ENCODE results near the gene SPTLC2.

The SPTLC2 gene

DNA sequence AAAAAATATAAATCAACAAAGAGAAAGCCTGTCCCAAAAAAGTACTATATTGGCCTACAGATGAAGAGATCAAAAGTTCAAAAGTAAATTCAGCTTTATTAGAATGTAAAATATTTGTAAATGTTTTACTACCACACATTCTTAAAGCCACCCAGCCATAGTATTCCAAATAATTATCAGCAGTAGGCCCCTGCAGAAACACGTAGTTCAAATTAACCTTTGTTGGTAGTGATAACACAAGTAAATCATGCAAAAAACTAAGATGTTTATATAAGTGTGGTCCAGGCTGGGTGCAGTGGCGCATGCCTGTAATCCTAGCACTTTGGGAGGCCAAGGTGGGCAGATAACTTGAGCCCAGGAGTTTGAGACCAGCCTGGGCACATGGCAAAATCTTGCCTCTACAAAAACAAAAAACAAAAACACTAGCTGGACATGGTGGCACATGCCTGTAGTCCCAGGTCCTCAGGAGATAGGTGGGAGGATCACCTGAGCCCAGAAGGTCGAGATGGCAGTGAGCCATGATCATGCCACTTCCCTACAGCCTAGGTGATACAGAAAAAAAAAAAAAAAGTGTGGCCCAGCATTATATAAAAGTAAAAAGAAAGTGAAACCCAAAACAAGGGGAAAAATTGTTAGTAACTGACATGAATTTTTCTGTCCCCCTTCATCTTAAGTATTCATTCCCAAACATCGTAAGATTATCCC, 17.9 kb downstream of the SPTLC2 start:
- WGBS, 2 donors (ENCODE audit: extremely low coverage in 2 of 2, insufficient read length in 2 of 2, insufficient replicate concordance in 1 of 2): no CpG with 5 or more reads among the region's 4 CpGs
- H3K27ac ChIP-seq (replicated peaks; ENCODE audit: low read length): no peak overlapping the region
- no peak for DNase-seq (ENCODE audit: low spot score)

DNA sequence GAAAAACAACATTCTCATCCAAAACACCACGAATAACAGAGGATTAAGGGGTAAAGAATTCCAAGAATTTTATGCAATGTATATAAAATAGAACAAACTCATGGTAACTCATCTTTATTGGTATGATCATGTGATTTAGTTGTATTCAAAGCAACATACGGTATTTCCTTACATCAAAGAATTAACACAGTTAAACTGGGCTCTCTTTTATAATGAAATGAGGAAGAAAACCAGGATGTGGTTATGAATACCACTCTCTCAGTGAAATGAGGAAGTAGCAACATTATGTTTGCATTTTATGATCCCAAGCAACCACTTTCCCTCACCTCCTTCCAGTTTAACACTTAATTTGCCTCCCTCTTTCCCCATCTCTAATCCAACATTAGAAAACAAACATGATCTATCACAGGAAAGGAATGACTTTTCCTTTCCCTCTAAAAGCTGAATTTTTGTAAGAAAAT, 22.9 kb downstream of the SPTLC2 start:
- H3K9me3 ChIP-seq (replicated peaks in 1 of 2; ENCODE audit: control insufficient read depth in 2 of 2, insufficient read depth in 1 of 2, low read depth in 1 of 2, low read length in 2 of 2): no peaks in the 10 kb centered on the region

More for the DNA sequence above, 17.9 kb downstream of the SPTLC2 start:
- no peak overlapping the region for H4K8ac ChIP-seq (ENCODE audit: low read depth, low read length)
- no peak overlapping the region for H3K18ac ChIP-seq (ENCODE audit: low read length)
- H2AK5ac ChIP-seq (ENCODE audit: low read depth, low read length): no peak overlapping the region
- H3K36me3 ChIP-seq (replicated peaks in 1 of 2; ENCODE audit: control insufficient read depth in 2 of 2, insufficient read depth in 2 of 2, low read length in 2 of 2): peaks cover 0 to 31% of the 10 kb centered on the region in 2 donors
- H2AFZ ChIP-seq (ENCODE audit: low read length): no peak overlapping the region
- H3K9ac ChIP-seq (ENCODE audit: low read depth, low read length, poor library complexity): no peak overlapping the region
- no peak overlapping the region for H2BK120ac ChIP-seq (ENCODE audit: low read depth, low read length)
- no peak overlapping the region for H3K4me3 ChIP-seq (ENCODE audit: low read length in 2 of 2)
- H3K9me3 ChIP-seq (replicated peaks in 1 of 2; ENCODE audit: control insufficient read depth in 2 of 2, insufficient read depth in 1 of 2, low read depth in 1 of 2, low read length in 2 of 2): peaks cover 0 to 2% of the 10 kb centered on the region in 2 donors
- H3K4me1 ChIP-seq (ENCODE audit: control insufficient read depth in 2 of 2, insufficient read depth in 1 of 2, low read depth in 1 of 2, low read length in 2 of 2): no peaks in the 10 kb centered on the region
- no peak overlapping the region for H3K4ac ChIP-seq (ENCODE audit: low read length)
- H3K4me2 ChIP-seq (ENCODE audit: insufficient read depth, low read length, poor library complexity, severe bottlenecking): no peak overlapping the region
- peaks cover 1% of the 10 kb centered on the region for H3K79me1 ChIP-seq (ENCODE audit: low read depth, low read length)
- H4K91ac ChIP-seq (ENCODE audit: low read depth, low read length, poor library complexity): no peak overlapping the region
- no peaks in the 10 kb centered on the region for H3K27me3 ChIP-seq (ENCODE audit: control insufficient read depth in 3 of 3, insufficient read depth in 3 of 3, low read depth in 1 of 3, low read length in 3 of 3)
- no peak overlapping the region for H2BK5ac ChIP-seq (ENCODE audit: low read length)
- H2BK12ac ChIP-seq (ENCODE audit: low read length): no peak overlapping the region
- no peak overlapping the region for H2BK15ac ChIP-seq (ENCODE audit: low read length)
- no peak overlapping the region for H3K14ac ChIP-seq (ENCODE audit: low read length)
- H3K23ac ChIP-seq (ENCODE audit: low read depth, low read length, poor library complexity): no peak overlapping the region

GRCh38 chr14:77590845-77591485, 25.5 kb downstream of the SPTLC2 start:
- DNase-seq (ENCODE audit: low spot score): no peak
- Histone ChIP-seq H3K27ac (replicated peaks; ENCODE audit: low read length) (no peak overlapping the region), H3K4me2 (ENCODE audit: insufficient read depth, low read length, poor library complexity, severe bottlenecking) (no peak overlapping the region), H3K18ac (ENCODE audit: low read length) (no peak overlapping the region), H3K27me3 (ENCODE audit: control insufficient read depth in 3 of 3, insufficient read depth in 3 of 3, low read depth in 1 of 3, low read length in 3 of 3) (no peaks in the 10 kb centered on the region), H3K4me3 (ENCODE audit: low read length in 2 of 2) (no peak overlapping the region), H4K8ac (ENCODE audit: low read depth, low read length) (no peak overlapping the region), H2AFZ (ENCODE audit: low read length) (no peak overlapping the region), H3K4ac (ENCODE audit: low read length) (no peak overlapping the region), H2AK5ac (ENCODE audit: low read depth, low read length) (no peak overlapping the region), H2BK12ac (ENCODE audit: low read length) (no peak overlapping the region), H3K14ac (ENCODE audit: low read length) (no peak overlapping the region), H3K4me1 (ENCODE audit: control insufficient read depth in 2 of 2, insufficient read depth in 1 of 2, low read depth in 1 of 2, low read length in 2 of 2) (no peaks in the 10 kb centered on the region), H2BK120ac (ENCODE audit: low read depth, low read length) (no peak overlapping the region), H4K91ac (ENCODE audit: low read depth, low read length, poor library complexity) (no peak overlapping the region), H3K9me3 (replicated peaks in 1 of 2; ENCODE audit: control insufficient read depth in 2 of 2, insufficient read depth in 1 of 2, low read depth in 1 of 2, low read length in 2 of 2) (peaks cover 0 to 3% of the 10 kb centered on the region in 2 donors), H3K23ac (ENCODE audit: low read depth, low read length, poor library complexity) (no peak overlapping the region), H3K79me1 (ENCODE audit: low read depth, low read length) (no peaks in the 10 kb centered on the region), H3K9ac (ENCODE audit: low read depth, low read length, poor library complexity) (no peak overlapping the region), H2BK15ac (ENCODE audit: low read length) (no peak overlapping the region), H3K36me3 (replicated peaks in 1 of 2; ENCODE audit: control insufficient read depth in 2 of 2, insufficient read depth in 2 of 2, low read length in 2 of 2) (peaks cover 0 to 25% of the 10 kb centered on the region in 2 donors), H2BK5ac (ENCODE audit: low read length) (no peak overlapping the region)
- no CpG with 5 or more reads among the region's 6 CpGs for WGBS, 2 donors (ENCODE audit: extremely low coverage in 2 of 2, insufficient read length in 2 of 2, insufficient replicate concordance in 1 of 2)

More for the DNA sequence above, 22.9 kb downstream of the SPTLC2 start:
- H3K4me1 ChIP-seq (ENCODE audit: control insufficient read depth in 2 of 2, insufficient read depth in 1 of 2, low read depth in 1 of 2, low read length in 2 of 2): no peaks in the 10 kb centered on the region
- no peak overlapping the region for H3K4ac ChIP-seq (ENCODE audit: low read length)
- no peak overlapping the region for H2BK120ac ChIP-seq (ENCODE audit: low read depth, low read length)
- H3K79me1 ChIP-seq (ENCODE audit: low read depth, low read length): peaks cover 1% of the 10 kb centered on the region
- no peak overlapping the region for H2BK5ac ChIP-seq (ENCODE audit: low read length)
- no peaks in the 10 kb centered on the region for H3K27me3 ChIP-seq (ENCODE audit: control insufficient read depth in 3 of 3, insufficient read depth in 3 of 3, low read depth in 1 of 3, low read length in 3 of 3)
- no peak overlapping the region for H2AFZ ChIP-seq (ENCODE audit: low read length)
- no peak overlapping the region for H2AK5ac ChIP-seq (ENCODE audit: low read depth, low read length)
- H3K4me3 ChIP-seq (ENCODE audit: low read length in 2 of 2): no peak overlapping the region
- no peak overlapping the region for H4K91ac ChIP-seq (ENCODE audit: low read depth, low read length, poor library complexity)
- H2BK15ac ChIP-seq (ENCODE audit: low read length): no peak overlapping the region
- peaks cover 0 to 36% of the 10 kb centered on the region in 2 donors for H3K36me3 ChIP-seq (replicated peaks in 1 of 2; ENCODE audit: control insufficient read depth in 2 of 2, insufficient read depth in 2 of 2, low read length in 2 of 2)
- no CpG with 5 or more reads among the region's 2 CpGs for WGBS, 2 donors (ENCODE audit: extremely low coverage in 2 of 2, insufficient read length in 2 of 2, insufficient replicate concordance in 1 of 2)
- H4K8ac ChIP-seq (ENCODE audit: low read depth, low read length): no peak overlapping the region
- H3K4me2 ChIP-seq (ENCODE audit: insufficient read depth, low read length, poor library complexity, severe bottlenecking): no peak overlapping the region
- DNase-seq (ENCODE audit: low spot score): no peak
- H3K14ac ChIP-seq (ENCODE audit: low read length): no peak overlapping the region
- no peak overlapping the region for H3K27ac ChIP-seq (replicated peaks; ENCODE audit: low read length)
- H3K23ac ChIP-seq (ENCODE audit: low read depth, low read length, poor library complexity): no peak overlapping the region
- no peak overlapping the region for H3K9ac ChIP-seq (ENCODE audit: low read depth, low read length, poor library complexity)
- no peak overlapping the region for H3K18ac ChIP-seq (ENCODE audit: low read length)
- no peak overlapping the region for H2BK12ac ChIP-seq (ENCODE audit: low read length)

DNA sequence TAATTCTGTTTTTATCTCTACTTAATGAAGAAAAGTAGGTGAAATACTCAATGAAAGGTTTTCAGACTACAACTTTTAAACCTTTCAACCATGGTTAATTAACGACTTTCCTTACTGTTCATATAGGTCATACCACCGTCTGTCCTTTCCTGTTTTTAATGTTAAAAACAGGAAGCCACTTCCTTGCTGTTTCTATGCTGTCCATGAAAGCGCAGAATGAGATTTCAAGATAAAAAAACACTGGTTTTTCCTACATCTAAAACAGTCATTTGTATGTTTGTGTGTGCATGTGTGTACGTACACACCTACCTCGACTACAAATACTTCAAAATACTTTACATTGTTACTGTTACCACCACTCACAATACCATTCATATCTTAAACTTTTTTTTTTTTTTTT, 27.3 kb downstream of the SPTLC2 start:
- H2BK15ac ChIP-seq (ENCODE audit: low read length): no peak overlapping the region
- no peak overlapping the region for H2AFZ ChIP-seq (ENCODE audit: low read length)
- no peak overlapping the region for H3K4me3 ChIP-seq (ENCODE audit: low read length in 2 of 2)
- WGBS, 2 donors (ENCODE audit: extremely low coverage in 2 of 2, insufficient read length in 2 of 2, insufficient replicate concordance in 1 of 2): no CpG with 5 or more reads among the region's 5 CpGs
- H3K27ac ChIP-seq (replicated peaks; ENCODE audit: low read length): no peak overlapping the region
- no peaks in the 10 kb centered on the region for H3K4me1 ChIP-seq (ENCODE audit: control insufficient read depth in 2 of 2, insufficient read depth in 1 of 2, low read depth in 1 of 2, low read length in 2 of 2)
- no peak overlapping the region for H3K23ac ChIP-seq (ENCODE audit: low read depth, low read length, poor library complexity)
- H2BK12ac ChIP-seq (ENCODE audit: low read length): no peak overlapping the region
- peaks cover 0 to 3% of the 10 kb centered on the region in 2 donors for H3K9me3 ChIP-seq (replicated peaks in 1 of 2; ENCODE audit: control insufficient read depth in 2 of 2, insufficient read depth in 1 of 2, low read depth in 1 of 2, low read length in 2 of 2)
- no peaks in the 10 kb centered on the region for H3K79me1 ChIP-seq (ENCODE audit: low read depth, low read length)
- H2BK5ac ChIP-seq (ENCODE audit: low read length): no peak overlapping the region
- no peak overlapping the region for H3K14ac ChIP-seq (ENCODE audit: low read length)
- no peaks in the 10 kb centered on the region for H3K27me3 ChIP-seq (ENCODE audit: control insufficient read depth in 3 of 3, insufficient read depth in 3 of 3, low read depth in 1 of 3, low read length in 3 of 3)
- no peak overlapping the region for H2AK5ac ChIP-seq (ENCODE audit: low read depth, low read length)
- no peak for DNase-seq (ENCODE audit: low spot score)
- no peak overlapping the region for H2BK120ac ChIP-seq (ENCODE audit: low read depth, low read length)
- no peak overlapping the region for H3K18ac ChIP-seq (ENCODE audit: low read length)
- H4K8ac ChIP-seq (ENCODE audit: low read depth, low read length): no peak overlapping the region
- peaks cover 0 to 10% of the 10 kb centered on the region in 2 donors for H3K36me3 ChIP-seq (replicated peaks in 1 of 2; ENCODE audit: control insufficient read depth in 2 of 2, insufficient read depth in 2 of 2, low read length in 2 of 2)
- no peak overlapping the region for H3K4me2 ChIP-seq (ENCODE audit: insufficient read depth, low read length, poor library complexity, severe bottlenecking)
- no peak overlapping the region for H4K91ac ChIP-seq (ENCODE audit: low read depth, low read length, poor library complexity)
- no peak overlapping the region for H3K9ac ChIP-seq (ENCODE audit: low read depth, low read length, poor library complexity)
- no peak overlapping the region for H3K4ac ChIP-seq (ENCODE audit: low read length)

Measured in neuronal stem cell (in vitro differentiated cells).